Stomach smooth muscle (tissue), 2 donors: Measurements from ENCODE around the gene AGPAT3.
A peak's percentile ranks its signal among the peaks of the same experiment; 100 is the strongest.

Experiments used
- H3K27ac ChIP-seq: one replicate; pipeline ENCODE4 v1.7.0; 2013; ENCODE audit warnings: mild to moderate bottlenecking, low read length, inconsistent platforms
- H3K27me3 ChIP-seq, 2 donors: one replicate each; pipeline ENCODE4 v1.7.0; 2013; ENCODE audit warnings: low read length in 2 of 2; ENCODE audit not compliant: insufficient read depth in 2 of 2, control insufficient read depth in 1 of 2
- H3K36me3 ChIP-seq, 2 donors: one replicate each; pipeline ENCODE4 v1.7.0; 2013; ENCODE audit warnings: low read length in 2 of 2; ENCODE audit not compliant: control insufficient read depth in 2 of 2, insufficient read depth in 2 of 2
- H3K4me1 ChIP-seq: one replicate; pipeline ENCODE4 v1.7.0; 2013; ENCODE audit warnings: low read length; ENCODE audit not compliant: control insufficient read depth, insufficient read depth
- H3K4me3 ChIP-seq, 2 donors: one replicate each; pipeline ENCODE4 v1.7.0; 2013; ENCODE audit warnings: low read length in 2 of 2
- H3K9ac ChIP-seq, 2 donors: one replicate each; pipeline ENCODE4 v1.7.0; 2013; ENCODE audit warnings: low read length in 2 of 2, mild to moderate bottlenecking in 1 of 2
- H3K9me3 ChIP-seq, 2 donors: one replicate each; pipeline ENCODE4 v1.7.0; 2013; ENCODE audit warnings: low read length in 2 of 2; ENCODE audit not compliant: control insufficient read depth in 2 of 2
- donor health status: healthy.
- donor health status: Pancreatic carcinoma.

Gene AGPAT3

GRCh38 chr21:43864313-43864961 is 586 bp upstream of the AGPAT3 start:
- Histone ChIP-seq H3K9me3 (no peaks in the 10 kb centered on the region), H3K4me3 (peak overlapping the region; percentile 57 to 73), H3K27me3 (no peaks in the 10 kb centered on the region), H3K36me3 (no peaks in the 10 kb centered on the region), H3K9ac (peak overlapping the region; percentile 29 to 48), H3K27ac (no peak overlapping the region), H3K4me1 (peaks cover 21% of the 10 kb centered on the region)

- H3K27ac ChIP-seq: peak overlapping the region; percentile 76
- H3K4me3 ChIP-seq: peak overlapping the region; percentile 72 to 73
- peak overlapping the region; percentile 39 to 55 for H3K9ac ChIP-seq
- H3K9me3 ChIP-seq: no peaks in the 10 kb centered on the region
- no peaks in the 10 kb centered on the region for H3K27me3 ChIP-seq
- peaks cover 25% of the 10 kb centered on the region for H3K4me1 ChIP-seq
- no peaks in the 10 kb centered on the region for H3K36me3 ChIP-seq
Observed at GRCh38 chr21:43865540-43866259, 677 bp downstream of the AGPAT3 start.

- H3K4me1 ChIP-seq: peaks cover 22% of the 10 kb centered on the region
- H3K36me3 ChIP-seq: peaks cover 0 to under 1% of the 10 kb centered on the region in 2 donors
- no peaks in the 10 kb centered on the region for H3K9me3 ChIP-seq
- peak overlapping the region; percentile 76 for H3K27ac ChIP-seq
- no peaks in the 10 kb centered on the region for H3K27me3 ChIP-seq
- peak overlapping the region; percentile 72 to 73 for H3K4me3 ChIP-seq
- H3K9ac ChIP-seq: peak overlapping the region; percentile 39 to 62
Observed at GRCh38 chr21:43866260-43866629, 1.2 kb downstream of the AGPAT3 start.

- H3K27me3 ChIP-seq: no peaks in the 10 kb centered on the region
- peaks cover 22% of the 10 kb centered on the region for H3K4me1 ChIP-seq
- H3K27ac ChIP-seq: peak overlapping the region; percentile 76
- H3K9me3 ChIP-seq: no peaks in the 10 kb centered on the region
- H3K36me3 ChIP-seq: peaks cover 0 to 3% of the 10 kb centered on the region in 2 donors
- peak overlapping the region; percentile 72 to 73 for H3K4me3 ChIP-seq
- H3K9ac ChIP-seq: peak overlapping the region; percentile 39 to 62
Observed at GRCh38 chr21:43866659-43867331, 1.8 kb downstream of the AGPAT3 start.

- Histone ChIP-seq H3K27me3 (no peaks in the 10 kb centered on the region), H3K27ac (peak overlapping the region; percentile 76), H3K4me3 (peak overlapping the region; percentile 25 to 73), H3K9me3 (no peaks in the 10 kb centered on the region), H3K36me3 (peaks cover 0 to 3% of the 10 kb centered on the region in 2 donors), H3K4me1 (peaks cover 22% of the 10 kb centered on the region), H3K9ac (peak overlapping the region; percentile 39 to 62)
Observed at GRCh38 chr21:43867332-43867703, 2.3 kb downstream of the AGPAT3 start.

GRCh38 chr21:43867948-43868347 is 2.9 kb downstream of the AGPAT3 start:
- peak overlapping the region; percentile 31 for H3K27ac ChIP-seq
- H3K4me3 ChIP-seq: no peak overlapping the region
- H3K36me3 ChIP-seq: peaks cover 0 to 3% of the 10 kb centered on the region in 2 donors
- H3K27me3 ChIP-seq: no peaks in the 10 kb centered on the region
- H3K4me1 ChIP-seq: peaks cover 22% of the 10 kb centered on the region
- H3K9ac ChIP-seq: no peak overlapping the region
- no peaks in the 10 kb centered on the region for H3K9me3 ChIP-seq

- Histone ChIP-seq H3K36me3 (peaks cover 2 to 3% of the 10 kb centered on the region in 2 donors), H3K4me1 (peaks cover 22% of the 10 kb centered on the region), H3K9me3 (no peaks in the 10 kb centered on the region), H3K27ac (peak overlapping the region; percentile 31), H3K27me3 (no peaks in the 10 kb centered on the region), H3K9ac (no peak overlapping the region), H3K4me3 (no peak overlapping the region)
Observed at GRCh38 chr21:43868461-43868860, 3.4 kb downstream of the AGPAT3 start.

GRCh38 chr21:43869486-43870325 is 4.7 kb downstream of the AGPAT3 start:
- H3K36me3 ChIP-seq: peaks cover 2 to 3% of the 10 kb centered on the region in 2 donors
- H3K9ac ChIP-seq: no peak overlapping the region
- no peak overlapping the region for H3K4me3 ChIP-seq
- H3K9me3 ChIP-seq: no peaks in the 10 kb centered on the region
- peak overlapping the region; percentile 31 for H3K27ac ChIP-seq
- H3K4me1 ChIP-seq: peaks cover 19% of the 10 kb centered on the region
- H3K27me3 ChIP-seq: no peaks in the 10 kb centered on the region

GRCh38 chr21:43871487-43871886 is 6.5 kb downstream of the AGPAT3 start:
- Histone ChIP-seq H3K4me1 (peaks cover 17% of the 10 kb centered on the region), H3K4me3 (no peak overlapping the region), H3K36me3 (peaks cover 2 to 3% of the 10 kb centered on the region in 2 donors), H3K27ac (no peak overlapping the region), H3K27me3 (no peaks in the 10 kb centered on the region), H3K9me3 (no peaks in the 10 kb centered on the region), H3K9ac (no peak overlapping the region)

GRCh38 chr21:43872531-43873197 is 7.6 kb downstream of the AGPAT3 start:
- H3K4me1 ChIP-seq: peaks cover 6% of the 10 kb centered on the region
- H3K9ac ChIP-seq: no peak overlapping the region
- peaks cover 2 to 3% of the 10 kb centered on the region in 2 donors for H3K36me3 ChIP-seq
- H3K4me3 ChIP-seq: no peak overlapping the region
- H3K9me3 ChIP-seq: no peaks in the 10 kb centered on the region
- H3K27me3 ChIP-seq: no peaks in the 10 kb centered on the region
- no peak overlapping the region for H3K27ac ChIP-seq
